Activated T-cell treated with anti-CD3 and anti-CD28 coated beads, Interleukin-2, amount 50 U/mL, for 24 hours (primary cell): ENCODE data around the gene FARS2.
A peak's percentile ranks its signal among the peaks of the same experiment; 100 is the strongest.

Source experiments
- DNase-seq: peaks from one replicate; pipeline ENCODE4 v3.0.0-alpha.2; 2020
- H3K27ac Mint-ChIP-seq: 2 replicates; pipeline ENCODE4 v1.8.0; 2020; ENCODE audit warnings: mild to moderate bottlenecking, mixed read lengths
- H3K27me3 Mint-ChIP-seq: 2 replicates; pipeline ENCODE4 v1.8.0; 2020; ENCODE audit warnings: mixed read lengths
- H3K36me3 Mint-ChIP-seq: 2 replicates; pipeline ENCODE4 v1.8.0; 2020; ENCODE audit warnings: low read depth, mixed read lengths
- H3K4me1 Mint-ChIP-seq: 2 replicates; pipeline ENCODE4 v1.8.0; 2020; ENCODE audit warnings: low read depth, mixed read lengths
- H3K4me3 Mint-ChIP-seq: 2 replicates; pipeline ENCODE4 v1.8.0; 2020; ENCODE audit warnings: mild to moderate bottlenecking, moderate library complexity, mixed read lengths
- H3K9me3 Mint-ChIP-seq: 2 replicates; pipeline ENCODE4 v1.8.0; 2020; ENCODE audit warnings: mixed read lengths

The FARS2 gene

GRCh38 chr6:5565971-5566370 is 304.7 kb downstream of the FARS2 start:
- no peak overlapping the region for H3K27ac Mint-ChIP-seq
- H3K27me3 Mint-ChIP-seq = no peaks in the 10 kb centered on the region
- H3K4me3 Mint-ChIP-seq = no peak overlapping the region
- peaks cover 16% of the 10 kb centered on the region for H3K36me3 Mint-ChIP-seq
- peaks cover 5% of the 10 kb centered on the region for H3K9me3 Mint-ChIP-seq
- no peak for DNase-seq
- peaks cover 32% of the 10 kb centered on the region for H3K4me1 Mint-ChIP-seq

- no peak overlapping the region for H3K4me3 Mint-ChIP-seq
- H3K27me3 Mint-ChIP-seq = no peaks in the 10 kb centered on the region
Measured at GRCh38 chr6:5566718-5567117, 305.4 kb downstream of the FARS2 start.

GRCh38 chr6:5567352-5567751 is 306.0 kb downstream of the FARS2 start:
- no peaks in the 10 kb centered on the region for H3K27me3 Mint-ChIP-seq
- H3K4me3 Mint-ChIP-seq = no peak overlapping the region
- H3K4me1 Mint-ChIP-seq = peaks cover 28% of the 10 kb centered on the region
- H3K9me3 Mint-ChIP-seq = peaks cover 4% of the 10 kb centered on the region
- peaks cover 19% of the 10 kb centered on the region for H3K36me3 Mint-ChIP-seq
- DNase-seq = no peak
- no peak overlapping the region for H3K27ac Mint-ChIP-seq

More at GRCh38 chr6:5566718-5567117, 305.4 kb downstream of the FARS2 start:
- DNase-seq = no peak
- Mint-ChIP-seq H3K36me3 (peaks cover 16% of the 10 kb centered on the region), H3K9me3 (peaks cover 5% of the 10 kb centered on the region), H3K27ac (no peak overlapping the region), H3K4me1 (peaks cover 32% of the 10 kb centered on the region)

GRCh38 chr6:5567890-5568289 is 306.6 kb downstream of the FARS2 start:
- DNase-seq = no peak
- Mint-ChIP-seq H3K36me3 (peaks cover 21% of the 10 kb centered on the region), H3K4me1 (peaks cover 27% of the 10 kb centered on the region), H3K9me3 (peaks cover 8% of the 10 kb centered on the region), H3K27ac (no peak overlapping the region), H3K4me3 (no peak overlapping the region), H3K27me3 (no peaks in the 10 kb centered on the region)

- H3K27ac Mint-ChIP-seq = no peak overlapping the region
- H3K9me3 Mint-ChIP-seq = peaks cover 17% of the 10 kb centered on the region
- peaks cover 20% of the 10 kb centered on the region for H3K36me3 Mint-ChIP-seq
- H3K27me3 Mint-ChIP-seq = no peaks in the 10 kb centered on the region
- H3K4me1 Mint-ChIP-seq = peaks cover 27% of the 10 kb centered on the region
- DNase-seq = no peak
- H3K4me3 Mint-ChIP-seq = no peak overlapping the region
Measured at GRCh38 chr6:5569491-5569890, 308.2 kb downstream of the FARS2 start.

- peaks cover 24% of the 10 kb centered on the region for H3K4me1 Mint-ChIP-seq
- H3K36me3 Mint-ChIP-seq = peaks cover 26% of the 10 kb centered on the region
- H3K9me3 Mint-ChIP-seq = peaks cover 15% of the 10 kb centered on the region
- no peak for DNase-seq
- H3K27ac Mint-ChIP-seq = no peak overlapping the region
- no peak overlapping the region for H3K4me3 Mint-ChIP-seq
- H3K27me3 Mint-ChIP-seq = no peaks in the 10 kb centered on the region
Measured at GRCh38 chr6:5570641-5571040, 309.3 kb downstream of the FARS2 start.

GRCh38 chr6:5580736-5581581 is 319.6 kb downstream of the FARS2 start:
- Mint-ChIP-seq H3K27me3 (no peaks in the 10 kb centered on the region), H3K27ac (peak overlapping the region; percentile 40), H3K9me3 (peaks cover 3% of the 10 kb centered on the region), H3K4me3 (no peak overlapping the region), H3K4me1 (peaks cover 17% of the 10 kb centered on the region), H3K36me3 (peaks cover 5% of the 10 kb centered on the region)
- DNase-seq = no peak

GRCh38 chr6:5582762-5583161 is 321.4 kb downstream of the FARS2 start:
- Mint-ChIP-seq H3K27me3 (no peaks in the 10 kb centered on the region), H3K9me3 (peaks cover 5% of the 10 kb centered on the region), H3K36me3 (peaks cover 7% of the 10 kb centered on the region), H3K27ac (no peak overlapping the region), H3K4me3 (no peak overlapping the region), H3K4me1 (peaks cover 17% of the 10 kb centered on the region)
- no peak for DNase-seq

GRCh38 chr6:5583528-5583927 is 322.2 kb downstream of the FARS2 start:
- no peaks in the 10 kb centered on the region for H3K27me3 Mint-ChIP-seq
- H3K27ac Mint-ChIP-seq = no peak overlapping the region
- H3K36me3 Mint-ChIP-seq = peaks cover 7% of the 10 kb centered on the region
- peaks cover 5% of the 10 kb centered on the region for H3K9me3 Mint-ChIP-seq
- no peak overlapping the region for H3K4me3 Mint-ChIP-seq
- peaks cover 17% of the 10 kb centered on the region for H3K4me1 Mint-ChIP-seq
- DNase-seq = no peak

- Mint-ChIP-seq H3K36me3 (peaks cover 7% of the 10 kb centered on the region), H3K4me3 (no peak overlapping the region), H3K4me1 (peaks cover 17% of the 10 kb centered on the region), H3K9me3 (peaks cover 5% of the 10 kb centered on the region), H3K27ac (no peak overlapping the region), H3K27me3 (no peaks in the 10 kb centered on the region)
- no peak for DNase-seq
Measured at GRCh38 chr6:5584078-5584482, 322.8 kb downstream of the FARS2 start.

- Mint-ChIP-seq H3K27me3 (no peaks in the 10 kb centered on the region), H3K4me3 (no peak overlapping the region), H3K27ac (no peak overlapping the region), H3K4me1 (no peaks in the 10 kb centered on the region), H3K9me3 (peaks cover 5% of the 10 kb centered on the region), H3K36me3 (peaks cover 5% of the 10 kb centered on the region)
- no peak for DNase-seq
Measured at GRCh38 chr6:5587648-5588047, 326.3 kb downstream of the FARS2 start.

GRCh38 chr6:5589422-5590141 is 328.3 kb downstream of the FARS2 start:
- Mint-ChIP-seq H3K9me3 (peaks cover 5% of the 10 kb centered on the region), H3K27ac (no peak overlapping the region), H3K4me3 (no peak overlapping the region), H3K36me3 (peaks cover 4% of the 10 kb centered on the region), H3K4me1 (no peaks in the 10 kb centered on the region), H3K27me3 (no peaks in the 10 kb centered on the region)
- no peak for DNase-seq

GRCh38 chr6:5590187-5590586 is 328.9 kb downstream of the FARS2 start:
- Mint-ChIP-seq H3K4me1 (no peaks in the 10 kb centered on the region), H3K36me3 (peaks cover 4% of the 10 kb centered on the region), H3K27me3 (no peaks in the 10 kb centered on the region), H3K27ac (no peak overlapping the region), H3K4me3 (no peak overlapping the region), H3K9me3 (peaks cover 5% of the 10 kb centered on the region)
- DNase-seq = no peak

GRCh38 chr6:5592886-5593519 is 331.7 kb downstream of the FARS2 start:
- no peaks in the 10 kb centered on the region for H3K9me3 Mint-ChIP-seq
- no peak overlapping the region for H3K27ac Mint-ChIP-seq
- no peak for DNase-seq
- H3K27me3 Mint-ChIP-seq = no peaks in the 10 kb centered on the region
- H3K36me3 Mint-ChIP-seq = peaks cover 2% of the 10 kb centered on the region
- no peaks in the 10 kb centered on the region for H3K4me1 Mint-ChIP-seq
- H3K4me3 Mint-ChIP-seq = no peak overlapping the region

- Mint-ChIP-seq H3K9me3 (no peaks in the 10 kb centered on the region), H3K27ac (no peak overlapping the region), H3K27me3 (no peaks in the 10 kb centered on the region), H3K36me3 (peaks cover 2% of the 10 kb centered on the region), H3K4me3 (no peak overlapping the region), H3K4me1 (no peaks in the 10 kb centered on the region)
- DNase-seq = no peak
Measured at GRCh38 chr6:5595184-5595583, 333.9 kb downstream of the FARS2 start.
